ENCODE measurements around the gene DMRTA1. TPM values are rescaled to one million over a fixed set of nuclear protein-coding genes. Genes with fewer than 3 reads are reported as not detected.

DMRTA1 gene
- total RNA-seq, 1 experiment from 2014 or later, result 1.5 TPM

GRCh38 chr9:22455181-22455580 is 8.6 kb downstream of the DMRTA1 start:
- Histone ChIP-seq H3K27me3 (ENCODE audit: low read length) (no peaks in the 10 kb centered on the region), H3K9ac (ENCODE audit: low read length) (no peak overlapping the region), H2AFZ (ENCODE audit: low read length) (no peak overlapping the region), H3K36me3 (ENCODE audit: low read depth, low read length) (no peaks in the 10 kb centered on the region), H3K9me2 (replicated peaks; ENCODE audit: low read length) (no peaks in the 10 kb centered on the region), H3K4me1 (ENCODE audit: insufficient read depth, low read length) (peaks cover under 1% of the 10 kb centered on the region), H3K27ac (ENCODE audit: low read length) (no peak overlapping the region), H3K4me3 (ENCODE audit: low read length) (no peak overlapping the region), H3K4me2 (ENCODE audit: low read length) (no peak overlapping the region), H3K79me2 (ENCODE audit: low read length) (no peaks in the 10 kb centered on the region), H4K20me1 (ENCODE audit: low read length) (no peaks in the 10 kb centered on the region), H3K9me3 (ENCODE audit: low read length) (no peaks in the 10 kb centered on the region), H3F3A (ENCODE audit: low read length, unreplicated experiment) (no peaks in the 10 kb centered on the region)
- no peak for TF ChIP-seq CTCF (conservative IDR thresholded peaks at IDR 0.05; ENCODE audit: low read depth, low read length)
- TF ChIP-seq EZH2 (IDR thresholded peaks at IDR 0.05; ENCODE audit: low read length, unreplicated experiment), result no peak
- TF ChIP-seq EZH2phosphoT487 (IDR thresholded peaks at IDR 0.05; ENCODE audit: borderline replicate concordance, low read length), result no peak
- intact Hi-C loops (cut with micrococcal nuclease), result no loop called here
- BruUV-seq (replicated peaks), result no TSS peak
- ChIA-PET CTCF (interaction anchor here (0.6 kb wide), 1 partner anchor 148 kb away, joined by 3 read pairs; no protein-coding TSS in a partner anchor), POLR2A (ENCODE audit: unreplicated experiment) (no interaction called here)
- DNase-seq (peak; percentile 7), ATAC-seq (peak; percentile 31; the same call in 1 of the 2 replicates)

- CTCF ChIA-PET, result no interaction called here
- H3F3A ChIP-seq (ENCODE audit: low read length, unreplicated experiment), result no peaks in the 10 kb centered on the region
- H3K9me3 ChIP-seq (ENCODE audit: low read length), result no peaks in the 10 kb centered on the region
- no peak overlapping the region for H3K9ac ChIP-seq (ENCODE audit: low read length)
- H3K27ac ChIP-seq (ENCODE audit: low read length), result no peak overlapping the region
- POLR2A ChIA-PET (ENCODE audit: unreplicated experiment), result no interaction called here
- no peak overlapping the region for H3K4me2 ChIP-seq (ENCODE audit: low read length)
- TF ChIP-seq CTCF (conservative IDR thresholded peaks at IDR 0.05; ENCODE audit: low read depth, low read length) (peak; percentile 38), EZH2 (IDR thresholded peaks at IDR 0.05; ENCODE audit: low read length, unreplicated experiment) (no peak), EZH2phosphoT487 (IDR thresholded peaks at IDR 0.05; ENCODE audit: borderline replicate concordance, low read length) (no peak)
- no peak overlapping the region for H3K4me3 ChIP-seq (ENCODE audit: low read length)
- no peaks in the 10 kb centered on the region for H4K20me1 ChIP-seq (ENCODE audit: low read length)
- intact Hi-C loops (cut with micrococcal nuclease), result no loop called here
- no peaks in the 10 kb centered on the region for H3K36me3 ChIP-seq (ENCODE audit: low read depth, low read length)
- BruUV-seq (replicated peaks), result no TSS peak
- no peak overlapping the region for H2AFZ ChIP-seq (ENCODE audit: low read length)
- H3K79me2 ChIP-seq (ENCODE audit: low read length), result no peaks in the 10 kb centered on the region
- DNase-seq (peak; percentile 42), ATAC-seq (no peak)
- H3K27me3 ChIP-seq (ENCODE audit: low read length), result no peaks in the 10 kb centered on the region
- H3K9me2 ChIP-seq (replicated peaks; ENCODE audit: low read length), result no peaks in the 10 kb centered on the region
- H3K4me1 ChIP-seq (ENCODE audit: insufficient read depth, low read length), result no peaks in the 10 kb centered on the region
Observed at GRCh38 chr9:22457448-22457847, 10.8 kb downstream of the DMRTA1 start.

GRCh38 chr9:22463205-22463604 is 16.6 kb downstream of the DMRTA1 start:
- peak; percentile 3 for DNase-seq
- Histone ChIP-seq H3K79me2 (ENCODE audit: low read length) (no peaks in the 10 kb centered on the region), H3K9me3 (ENCODE audit: low read length) (no peaks in the 10 kb centered on the region), H3K27ac (ENCODE audit: low read length) (no peak overlapping the region), H3K4me2 (ENCODE audit: low read length) (no peak overlapping the region), H2AFZ (ENCODE audit: low read length) (no peak overlapping the region), H3K4me1 (ENCODE audit: insufficient read depth, low read length) (no peaks in the 10 kb centered on the region), H3F3A (ENCODE audit: low read length, unreplicated experiment) (no peaks in the 10 kb centered on the region), H3K4me3 (ENCODE audit: low read length) (no peak overlapping the region), H3K9ac (ENCODE audit: low read length) (no peak overlapping the region), H3K36me3 (ENCODE audit: low read depth, low read length) (no peaks in the 10 kb centered on the region), H3K27me3 (ENCODE audit: low read length) (no peaks in the 10 kb centered on the region), H3K9me2 (replicated peaks; ENCODE audit: low read length) (no peaks in the 10 kb centered on the region), H4K20me1 (ENCODE audit: low read length) (no peaks in the 10 kb centered on the region)
- ChIA-PET CTCF (no interaction called here), POLR2A (ENCODE audit: unreplicated experiment) (no interaction called here)
- ATAC-seq, result no peak
- TF ChIP-seq EZH2phosphoT487 (IDR thresholded peaks at IDR 0.05; ENCODE audit: borderline replicate concordance, low read length), result no peak
- no peak for TF ChIP-seq EZH2 (IDR thresholded peaks at IDR 0.05; ENCODE audit: low read length, unreplicated experiment)
- no peak for TF ChIP-seq CTCF (conservative IDR thresholded peaks at IDR 0.05; ENCODE audit: low read depth, low read length)
- no TSS peak for BruUV-seq (replicated peaks)
- intact Hi-C loops (cut with micrococcal nuclease), result no loop called here

Measured in PC-3 (cell line).